Right atrium auricular region (tissue), 2 donors: ENCODE results near the gene RGS16. TPM values are rescaled to one million over a fixed set of nuclear protein-coding genes. Genes with fewer than 3 reads are reported as not detected.

Experiments
- DNase-seq: peaks from one replicate; pipeline ENCODE4 v3.0.0-alpha.2; 2019; ENCODE audit warnings: low spot score
- H3K27ac ChIP-seq, 2 donors: fragments of 200-600 bp; sonication (generic); 1 replicate in 1 of 2; 2 replicates in 1 of 2; pipeline ENCODE4 v1.5.1; 2016 to 2019
- H3K27me3 ChIP-seq, 2 donors: fragments of 200-600 bp; sonication (generic); one replicate each; pipeline versions ENCODE4 v1.5.1 to v1.6.0; 2017 to 2019
- H3K36me3 ChIP-seq: fragments of 200-600 bp; sonication (generic); one replicate; pipeline ENCODE4 v1.5.1; 2016
- H3K4me1 ChIP-seq, 2 donors: fragments of 200-600 bp; sonication (generic); one replicate each; pipeline versions ENCODE4 v1.5.1 to v1.6.0; 2017 to 2019
- H3K4me3 ChIP-seq, 2 donors: fragments of 200-600 bp; sonication (generic); 1 replicate in 1 of 2; 2 replicates in 1 of 2; pipeline ENCODE4 v1.5.1; 2017 to 2019; ENCODE audit warnings: mild to moderate bottlenecking in 1 of 2, moderate library complexity in 1 of 2
- H3K9me3 ChIP-seq, 2 donors: fragments of 200-600 bp; sonication (generic); one replicate each; pipeline ENCODE4 v1.5.1; 2019
- total RNA-seq, 2 donors: library from RNA; depleted of rRNA; stranded (reverse); fragments of >200 nt; gene quantifications; one replicate each; pipeline ENCODE4 v1.1.0, GENCODE V29; 2016
- TF ChIP-seq, protein P1 (sequence below), 2 donors: fragments of 200-600 bp; sonication (generic); IDR thresholded peaks; one replicate each; pipeline ENCODE4 v1.5.1; 2019; ENCODE audit warnings: antibody characterized with exemption in 2 of 2

RGS16 gene
- total RNA-seq, 2 donors from 2014 or later = 1.4 to 2.2 TPM

DNA sequence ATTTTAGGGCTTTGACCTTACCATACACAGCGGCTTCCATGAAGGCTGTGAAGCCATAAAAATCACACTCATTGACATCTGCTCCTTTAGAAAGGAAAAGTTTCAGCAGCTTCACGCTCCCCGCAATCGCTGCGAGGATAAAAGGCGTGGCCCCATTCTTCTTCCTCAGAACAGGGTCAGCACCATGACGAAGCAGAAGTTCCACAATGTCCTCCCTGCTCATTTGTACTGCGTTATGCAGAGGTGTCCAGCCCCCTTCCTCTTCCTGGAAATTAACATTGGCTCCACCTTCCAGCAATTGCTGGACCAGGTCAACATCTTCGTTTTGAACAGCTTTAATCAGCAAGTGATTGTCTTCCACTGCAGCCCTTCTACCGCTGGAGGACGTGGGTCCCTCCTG lies 17.8 kb downstream of the RGS16 start:
- DNase-seq = no peak
- no peaks in the 10 kb centered on the region for H3K9me3 ChIP-seq
- TF ChIP-seq, protein P1, sequence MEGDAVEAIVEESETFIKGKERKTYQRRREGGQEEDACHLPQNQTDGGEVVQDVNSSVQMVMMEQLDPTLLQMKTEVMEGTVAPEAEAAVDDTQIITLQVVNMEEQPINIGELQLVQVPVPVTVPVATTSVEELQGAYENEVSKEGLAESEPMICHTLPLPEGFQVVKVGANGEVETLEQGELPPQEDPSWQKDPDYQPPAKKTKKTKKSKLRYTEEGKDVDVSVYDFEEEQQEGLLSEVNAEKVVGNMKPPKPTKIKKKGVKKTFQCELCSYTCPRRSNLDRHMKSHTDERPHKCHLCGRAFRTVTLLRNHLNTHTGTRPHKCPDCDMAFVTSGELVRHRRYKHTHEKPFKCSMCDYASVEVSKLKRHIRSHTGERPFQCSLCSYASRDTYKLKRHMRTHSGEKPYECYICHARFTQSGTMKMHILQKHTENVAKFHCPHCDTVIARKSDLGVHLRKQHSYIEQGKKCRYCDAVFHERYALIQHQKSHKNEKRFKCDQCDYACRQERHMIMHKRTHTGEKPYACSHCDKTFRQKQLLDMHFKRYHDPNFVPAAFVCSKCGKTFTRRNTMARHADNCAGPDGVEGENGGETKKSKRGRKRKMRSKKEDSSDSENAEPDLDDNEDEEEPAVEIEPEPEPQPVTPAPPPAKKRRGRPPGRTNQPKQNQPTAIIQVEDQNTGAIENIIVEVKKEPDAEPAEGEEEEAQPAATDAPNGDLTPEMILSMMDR (IDR thresholded peaks at IDR 0.05) = no peak
- peaks cover 4% of the 10 kb centered on the region for H3K36me3 ChIP-seq
- no peaks in the 10 kb centered on the region for H3K27me3 ChIP-seq
- H3K27ac ChIP-seq = no peak overlapping the region
- H3K4me3 ChIP-seq = no peak overlapping the region
- peaks cover 0 to 24% of the 10 kb centered on the region in 2 donors for H3K4me1 ChIP-seq

DNA sequence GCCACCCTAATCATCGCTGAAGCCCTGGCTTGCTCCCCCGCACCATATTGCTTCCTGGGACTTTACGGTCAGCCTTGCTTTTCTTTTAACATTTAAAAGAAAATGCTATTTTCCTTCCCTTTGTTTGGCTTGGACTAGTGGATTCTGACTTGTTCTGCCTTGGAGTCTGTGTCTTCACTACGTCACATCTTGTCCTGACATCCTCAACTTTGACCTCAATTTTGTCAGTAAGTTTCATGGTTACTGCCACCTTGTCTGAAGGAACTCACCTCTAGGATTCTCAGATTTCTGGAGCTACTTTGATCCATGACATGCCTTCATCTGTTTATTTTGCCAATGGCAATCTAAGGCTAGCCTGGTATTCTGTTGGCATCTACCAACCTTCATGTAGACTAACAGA lies 19.4 kb downstream of the RGS16 start:
- Histone ChIP-seq H3K27ac (no peak overlapping the region), H3K9me3 (no peaks in the 10 kb centered on the region), H3K36me3 (peaks cover 18% of the 10 kb centered on the region), H3K4me1 (peaks cover 0 to 24% of the 10 kb centered on the region in 2 donors), H3K4me3 (no peak overlapping the region), H3K27me3 (no peaks in the 10 kb centered on the region)
- DNase-seq = no peak
- TF ChIP-seq, protein P1 (IDR thresholded peaks at IDR 0.05) = no peak

DNA sequence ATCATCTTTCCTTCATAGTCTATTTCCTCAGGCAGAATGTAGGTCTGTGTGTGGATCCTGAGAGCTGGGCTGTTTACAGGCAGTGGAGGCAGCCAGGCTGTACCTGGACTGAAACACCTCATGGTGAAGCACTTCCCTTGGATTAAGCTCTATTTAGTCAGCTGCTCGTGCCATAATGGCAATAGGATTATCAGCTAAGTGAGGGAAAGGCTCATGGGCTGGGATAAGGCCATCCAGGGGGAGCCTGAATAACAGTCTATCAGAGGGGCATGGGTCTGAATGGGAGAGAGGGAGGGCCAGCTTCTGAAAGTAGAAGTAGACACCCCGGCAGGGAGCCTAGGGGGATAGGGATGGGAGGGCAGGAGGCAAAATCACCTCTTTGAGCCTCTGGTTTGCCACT lies 23.5 kb downstream of the RGS16 start:
- peaks cover 0 to 13% of the 10 kb centered on the region in 2 donors for H3K4me1 ChIP-seq
- no peak overlapping the region for H3K27ac ChIP-seq
- H3K4me3 ChIP-seq = no peak overlapping the region
- DNase-seq = no peak
- no peaks in the 10 kb centered on the region for H3K9me3 ChIP-seq
- TF ChIP-seq, protein P1 (IDR thresholded peaks at IDR 0.05) = no peak
- H3K36me3 ChIP-seq = peaks cover 30% of the 10 kb centered on the region
- no peaks in the 10 kb centered on the region for H3K27me3 ChIP-seq

DNA sequence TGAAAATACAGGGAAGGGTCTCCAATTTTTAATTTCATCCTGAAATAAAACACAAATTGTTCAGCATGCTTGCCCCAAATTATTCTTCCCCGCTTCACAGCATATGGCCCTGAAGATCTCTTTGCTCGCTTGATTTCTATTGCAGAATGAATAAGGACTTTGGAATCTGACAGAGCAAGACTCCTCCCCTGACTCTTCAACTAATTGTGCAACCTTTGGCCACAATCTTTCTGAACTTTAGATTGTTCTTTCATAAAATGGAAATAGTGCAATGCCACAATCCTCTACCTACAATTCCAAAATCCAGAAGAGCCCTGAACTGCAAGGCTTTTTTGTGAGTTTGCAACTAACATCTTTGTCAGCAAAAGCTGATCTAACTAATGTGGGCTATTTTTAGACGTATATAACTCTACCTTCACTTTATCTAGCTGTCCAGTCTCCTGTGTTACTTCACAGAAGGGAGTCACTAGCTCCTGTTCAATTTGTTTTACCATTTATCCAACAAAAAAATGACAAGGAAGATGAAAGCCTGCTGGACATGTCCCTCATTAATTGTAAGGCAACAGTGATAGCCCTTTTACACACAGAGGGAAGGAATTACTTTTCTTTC lies 28.5 kb downstream of the RGS16 start:
- H3K27ac ChIP-seq = no peak overlapping the region
- no peaks in the 10 kb centered on the region for H3K9me3 ChIP-seq
- no peak overlapping the region for H3K4me3 ChIP-seq
- H3K4me1 ChIP-seq = no peaks in the 10 kb centered on the region
- H3K27me3 ChIP-seq = no peaks in the 10 kb centered on the region
- peaks cover 38% of the 10 kb centered on the region for H3K36me3 ChIP-seq
- TF ChIP-seq, protein P1 (IDR thresholded peaks at IDR 0.05) = no peak
- DNase-seq = no peak

DNA sequence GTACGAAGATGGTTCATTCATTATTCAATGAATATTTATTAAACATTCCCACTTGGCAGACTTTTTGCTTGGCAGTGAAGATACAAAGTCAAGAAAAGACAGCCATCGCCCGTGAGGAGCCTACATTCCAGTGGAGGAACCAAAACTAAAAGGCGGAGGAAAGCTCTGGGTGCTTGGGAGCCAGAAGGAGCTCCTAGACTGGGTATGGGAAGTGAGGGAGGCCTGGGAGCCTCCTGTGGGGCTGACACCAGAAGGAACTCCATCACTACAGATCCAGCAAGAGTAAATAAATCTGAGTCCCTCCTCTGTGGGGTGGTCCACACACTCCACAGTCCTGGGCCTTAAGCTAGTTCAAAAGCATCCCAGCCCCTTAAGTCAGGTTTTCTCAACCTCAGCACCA lies 30.0 kb downstream of the RGS16 start:
- H3K27ac ChIP-seq = no peak overlapping the region

More for the DNA sequence above, 30.0 kb downstream of the RGS16 start:
- no peaks in the 10 kb centered on the region for H3K9me3 ChIP-seq
- TF ChIP-seq, protein P1 (IDR thresholded peaks at IDR 0.05) = no peak
- peaks cover 24% of the 10 kb centered on the region for H3K36me3 ChIP-seq
- DNase-seq = no peak
- H3K27me3 ChIP-seq = no peaks in the 10 kb centered on the region
- no peak overlapping the region for H3K4me3 ChIP-seq
- no peaks in the 10 kb centered on the region for H3K4me1 ChIP-seq
